UCSD-AML1 (cell line): ENCODE measurements around the gene SKP1.
"Not testable (repeated sequence)": the region's sequence is repeated elsewhere in the genome, so short reads cannot be mapped to it uniquely, and the experiment has no call there.

ENCODE experiments used
- DNase-seq: peaks from one replicate; lab custom pipeline; 2025; ENCODE audit not compliant: unreplicated experiment; lab: John Stamatoyannopoulos, UW

SKP1 gene

DNA sequence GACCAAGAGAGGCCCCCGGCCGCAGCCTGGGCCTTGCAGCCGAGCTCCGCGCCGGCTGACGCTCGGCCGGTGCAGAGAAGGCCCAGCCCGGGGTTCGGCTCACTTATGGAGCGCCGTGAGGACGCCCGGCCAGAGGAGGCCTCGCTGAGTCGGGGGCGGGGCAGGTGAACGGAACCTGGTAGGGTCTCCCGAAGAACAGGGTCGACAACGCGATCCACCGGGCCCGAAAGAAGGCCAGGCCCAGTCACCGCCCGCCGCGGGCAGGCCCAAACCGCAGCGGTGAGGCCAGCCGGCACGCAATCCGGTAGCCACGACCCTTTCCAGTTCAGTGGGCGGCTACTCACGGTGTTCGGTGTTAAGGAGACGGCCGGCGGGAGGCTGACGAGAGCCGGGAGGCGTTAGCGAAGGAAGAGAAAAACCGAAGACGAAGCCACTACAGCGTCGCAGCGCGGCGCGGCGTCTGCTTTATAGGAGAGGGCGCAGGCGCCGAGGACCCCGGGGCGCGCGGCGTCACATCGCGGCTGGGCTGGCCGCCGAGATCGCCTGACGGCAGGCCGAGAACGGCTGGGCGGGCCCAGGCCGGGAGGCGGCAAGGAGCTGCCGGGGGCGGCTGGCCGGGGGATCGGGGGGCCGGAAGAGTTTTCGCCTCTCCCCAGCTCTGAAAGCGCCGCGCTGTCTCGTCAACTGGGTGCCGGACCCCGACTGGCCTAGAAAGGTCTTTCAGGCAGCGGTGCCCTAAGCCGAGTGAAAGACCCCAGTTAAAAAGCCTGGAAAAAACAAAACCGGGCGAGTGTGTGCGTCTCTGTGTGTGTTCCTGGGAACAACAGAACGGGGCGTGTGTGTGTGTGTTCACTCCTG, at the start of gene SKP1:
TSS of gene SKP1 (minus strand) at position 440 of the 858 bp plus-strand sequence. CDS start 2,928 bp downstream, outside the sequence.
- DNase-seq: peak; percentile 88

DNA sequence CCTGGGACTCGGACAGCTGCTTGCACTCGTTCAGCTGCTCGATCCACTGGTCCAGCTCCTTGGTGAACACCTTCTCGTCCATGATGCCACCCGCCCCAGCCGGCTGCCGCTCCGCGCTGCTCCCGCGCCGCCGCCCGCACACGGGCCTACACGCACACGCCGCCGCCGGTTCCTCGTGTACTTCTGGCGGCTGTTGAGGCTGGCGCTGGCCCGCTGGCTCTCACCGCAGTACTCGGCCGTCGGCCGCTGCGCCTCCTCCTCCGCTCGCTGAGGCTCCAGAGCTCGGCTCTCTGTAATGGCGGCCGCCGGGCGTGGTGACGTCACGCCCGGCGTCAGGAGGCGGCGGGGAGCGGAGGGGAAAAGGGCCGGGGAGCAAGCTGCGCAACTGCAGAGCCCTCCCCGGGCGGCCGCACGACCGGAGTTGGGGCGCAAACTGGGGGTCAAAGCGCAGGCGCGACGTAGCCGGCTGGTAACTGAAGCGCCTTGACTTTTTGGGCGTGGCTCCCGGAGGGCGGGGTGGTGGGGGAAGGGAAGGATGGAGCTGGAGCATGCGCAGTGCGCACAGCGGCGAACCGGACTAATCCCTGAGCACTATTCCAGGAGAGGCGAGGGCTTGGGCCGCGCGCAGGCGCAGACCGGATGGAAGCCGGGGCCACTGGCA, 49.2 kb upstream of the SKP1 start, which contains the start of gene PPP2CA:
TSS of gene PPP2CA (minus strand) at position 294 of the 661 bp plus-strand sequence. CDS start at position 82, 212 bp downstream.
- peak; percentile 99 for DNase-seq

DNA sequence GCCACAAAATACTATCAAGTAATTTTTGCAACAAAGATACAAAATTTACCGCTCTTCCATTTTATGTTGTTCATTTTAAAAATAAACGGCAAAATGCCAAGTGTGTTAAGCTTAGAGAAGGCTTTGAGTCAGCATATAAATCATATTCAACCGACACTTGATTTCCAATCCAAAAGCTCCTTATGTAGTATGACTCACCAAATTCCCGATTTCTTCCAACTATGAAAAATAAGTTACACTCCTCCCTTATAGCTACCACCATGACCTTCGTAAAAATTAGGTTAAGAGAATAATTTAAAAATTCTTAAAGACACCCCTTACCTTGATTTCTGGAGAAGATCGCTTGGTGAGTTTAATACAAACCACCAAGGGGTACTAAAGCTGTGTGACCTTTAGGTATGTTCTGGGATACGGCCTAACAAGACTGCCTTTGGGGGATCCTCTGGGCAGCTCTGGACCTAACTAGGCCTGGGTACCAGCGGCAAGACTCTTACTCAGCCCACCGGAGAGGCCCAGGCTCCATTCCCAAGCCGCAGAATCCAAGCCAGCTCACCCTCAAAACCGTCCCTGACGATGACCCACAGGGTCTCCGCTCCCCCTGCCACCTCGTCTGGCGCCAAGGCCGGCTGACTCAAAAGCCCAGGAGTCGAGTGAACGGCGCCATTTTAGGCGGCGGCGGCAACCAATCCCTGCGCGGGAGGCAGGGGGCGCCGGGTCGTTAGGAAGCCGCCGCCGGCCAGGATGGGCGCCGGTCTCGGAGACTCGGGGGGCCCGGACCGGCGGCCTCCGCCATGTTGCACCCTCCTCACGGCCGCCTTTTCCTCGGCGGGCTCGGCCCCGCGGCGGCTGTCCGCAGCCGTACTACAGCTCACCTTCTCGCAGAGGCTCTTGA, 48.4 kb upstream of the SKP1 start:
- DNase-seq: peak; percentile 71

DNA sequence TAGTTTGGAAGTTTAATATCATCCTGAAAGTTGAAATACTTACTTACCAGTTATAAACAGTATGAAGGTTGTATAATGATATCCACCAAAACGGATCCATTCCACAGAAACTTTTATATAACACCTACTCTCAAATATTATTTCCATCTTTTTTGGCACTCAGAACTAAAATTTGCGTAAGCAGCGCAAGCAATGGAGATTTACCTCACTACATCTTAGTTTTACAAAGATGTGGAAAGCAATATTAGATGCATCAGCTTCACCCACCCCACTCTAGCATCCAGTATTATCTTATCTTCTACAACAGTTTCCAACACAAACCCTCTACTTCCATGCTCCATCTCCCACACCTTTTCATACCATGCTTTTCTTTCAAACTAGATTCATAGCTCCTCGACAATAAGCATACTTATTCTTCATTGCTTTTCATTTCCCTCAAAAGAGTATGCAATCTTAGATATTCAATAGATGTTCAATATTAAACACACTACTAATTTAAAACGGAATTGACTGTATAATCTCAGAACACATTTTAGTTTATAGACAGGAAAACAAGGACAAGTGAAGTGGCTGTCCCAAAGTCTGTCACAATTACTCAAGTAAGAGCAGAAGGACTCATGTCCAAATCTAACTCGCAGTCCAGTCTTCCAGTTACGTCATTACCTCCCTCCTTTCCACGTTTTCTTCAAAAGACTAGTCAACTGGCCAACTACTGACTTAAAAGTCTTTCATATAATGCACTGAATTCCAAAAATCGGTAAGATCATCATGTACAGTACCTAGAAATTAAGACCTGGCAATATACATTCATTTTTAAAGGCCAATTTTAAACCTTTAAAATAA, 46.9 kb upstream of the SKP1 start:
- DNase-seq: no peak

DNA sequence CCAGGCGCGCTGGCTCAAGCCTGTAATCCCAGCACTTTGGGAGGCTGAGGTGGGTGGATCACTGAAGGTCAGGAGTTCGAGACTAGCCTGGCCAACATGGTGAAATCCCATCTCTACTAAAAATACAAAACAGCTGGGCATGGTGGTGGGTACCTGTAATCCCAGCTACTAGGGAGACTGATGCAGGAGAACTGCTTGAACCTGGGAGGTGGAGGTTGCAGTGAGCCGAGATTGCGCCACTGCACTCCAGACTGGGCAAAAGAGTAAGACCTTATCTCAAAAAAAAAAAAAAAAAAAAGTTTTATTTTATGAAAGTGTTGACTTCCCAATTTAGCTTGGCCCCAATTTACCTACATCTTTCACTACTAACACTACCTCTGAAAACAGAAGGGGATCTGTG, 44.9 kb upstream of the SKP1 start:
- DNase-seq: not testable (repeated sequence)

DNA sequence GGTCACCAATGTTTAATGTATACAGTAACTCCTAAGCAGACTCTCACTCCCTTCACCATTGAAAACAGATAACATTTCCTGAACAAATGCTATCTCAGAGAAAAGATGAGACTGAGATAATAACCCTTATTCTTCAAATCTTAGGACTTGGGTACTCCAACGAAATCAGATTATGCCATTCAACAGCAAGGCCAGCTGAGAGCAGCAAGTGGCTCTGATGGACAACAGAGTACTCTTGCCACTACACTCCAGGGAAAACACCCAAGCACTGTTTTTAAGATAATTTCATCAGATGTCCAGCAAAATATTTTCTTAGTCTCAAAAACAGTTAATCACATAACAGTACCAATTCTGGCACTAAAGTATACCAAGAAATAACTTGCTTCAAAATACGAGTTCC, 39.0 kb upstream of the SKP1 start:
- no peak for DNase-seq

DNA sequence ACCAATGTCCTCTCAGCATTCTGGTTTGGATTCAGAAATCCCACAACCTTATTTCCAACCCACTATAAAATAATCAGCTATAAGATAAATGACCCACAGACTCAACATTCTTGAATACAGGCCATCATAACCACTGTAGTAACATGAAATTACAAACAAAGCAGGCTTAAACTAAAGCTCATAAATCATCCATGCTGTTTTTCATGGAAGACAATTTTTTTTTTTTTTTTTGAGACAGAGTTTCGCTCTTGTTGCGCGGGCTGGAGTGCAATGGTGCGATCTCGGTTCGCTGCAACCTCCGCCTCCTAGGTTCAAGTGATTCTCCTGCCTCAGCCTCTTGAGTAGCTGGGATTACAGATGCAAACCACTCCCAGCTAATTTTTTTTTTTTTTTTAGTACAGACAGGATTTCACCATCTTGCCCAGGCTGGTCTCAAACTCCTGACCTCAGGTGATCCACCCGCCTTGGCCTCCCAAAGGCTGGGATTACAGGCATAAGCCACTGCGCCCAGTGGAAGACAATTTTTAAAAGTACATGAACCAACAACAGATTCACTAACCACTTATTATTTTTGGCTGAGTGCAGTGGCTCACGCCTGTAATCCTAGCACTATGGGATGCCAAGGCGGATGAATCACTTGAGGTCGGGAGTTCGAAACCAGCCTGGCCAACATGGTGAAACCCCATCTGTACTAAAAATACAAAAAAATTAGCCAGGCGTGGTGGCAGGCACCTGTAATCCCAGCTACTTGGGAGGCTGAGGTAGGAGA, 34.7 kb upstream of the SKP1 start:
- DNase-seq: not testable (repeated sequence)

DNA sequence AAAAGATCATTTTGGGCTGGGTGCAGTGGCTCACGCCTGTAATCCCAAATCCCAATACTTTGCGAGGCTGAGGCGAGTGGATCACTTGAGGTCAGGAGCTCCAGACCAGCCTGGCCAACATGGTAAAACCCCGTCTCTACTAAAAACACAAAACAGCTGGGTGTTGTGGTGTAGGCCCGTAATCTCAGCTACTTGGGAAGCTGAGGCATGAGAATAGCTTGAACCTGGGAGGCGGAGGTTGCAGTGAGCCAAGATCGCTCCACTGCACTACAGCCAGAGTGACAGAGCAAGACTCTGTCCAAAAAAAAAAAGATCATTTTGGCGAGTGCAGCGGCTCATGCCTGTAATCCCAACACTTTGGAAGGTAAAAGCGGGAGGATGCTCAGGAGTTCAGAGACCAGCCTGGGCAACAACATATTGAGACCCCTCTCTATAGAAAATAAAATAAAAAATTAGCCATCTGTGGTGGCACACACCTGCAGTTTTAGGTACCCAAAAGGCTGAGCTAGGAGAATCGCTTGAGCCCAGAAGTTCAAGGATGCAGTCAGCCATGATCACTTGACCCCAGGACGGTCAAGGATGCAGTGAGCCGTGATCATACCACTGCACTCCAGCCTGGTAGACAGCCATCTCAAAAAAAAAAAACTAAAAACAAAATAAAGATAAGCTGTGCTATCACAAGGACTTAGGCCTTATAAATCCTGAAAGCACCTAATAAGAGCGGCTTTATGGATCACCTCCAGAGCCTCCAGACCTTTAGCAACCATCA, 32.9 kb upstream of the SKP1 start:
- no peak for DNase-seq

DNA sequence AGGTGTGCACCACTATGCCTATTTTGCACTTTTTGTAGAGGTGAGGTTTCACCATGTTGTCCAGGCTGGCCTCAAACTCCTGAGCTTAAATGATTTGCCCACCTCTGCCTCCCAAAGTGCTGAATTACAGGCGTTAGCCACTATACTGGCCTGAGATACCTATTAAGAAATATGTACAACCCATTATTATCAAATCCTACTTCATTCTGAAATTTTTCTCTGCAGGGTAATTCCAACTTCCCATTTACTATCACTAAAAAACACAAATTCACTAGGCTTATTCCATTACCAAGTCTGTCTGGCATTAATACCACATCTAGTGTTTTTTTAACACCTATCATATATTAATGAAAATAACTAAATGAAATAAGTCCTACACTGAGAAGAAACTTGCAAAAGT, 30.9 kb upstream of the SKP1 start:
- DNase-seq: no peak

DNA sequence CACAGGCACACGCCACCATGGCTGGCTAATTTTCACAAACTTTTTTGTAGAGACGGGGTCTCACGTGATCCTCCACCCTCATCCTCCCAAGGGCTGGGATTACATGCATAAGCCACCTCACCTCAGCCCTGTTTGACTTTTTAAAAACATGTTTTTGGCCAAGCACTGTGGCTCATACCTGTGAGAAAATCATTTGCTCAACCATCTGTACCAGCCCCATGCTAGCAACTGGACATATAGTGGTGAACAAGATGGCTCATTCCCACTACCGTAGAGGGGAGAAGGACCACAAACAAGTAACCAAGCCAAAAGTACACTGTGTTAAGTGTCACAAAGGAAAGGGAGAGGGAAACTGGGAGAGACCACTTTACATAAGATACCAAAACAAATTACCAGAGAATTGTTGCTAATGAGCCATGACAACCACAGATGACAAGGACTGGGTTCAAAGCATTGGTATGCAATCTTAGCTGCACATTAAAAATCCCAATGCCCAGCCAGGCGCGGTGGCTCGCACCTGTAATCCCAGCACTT, 29.9 kb upstream of the SKP1 start:
- DNase-seq: no peak

DNA sequence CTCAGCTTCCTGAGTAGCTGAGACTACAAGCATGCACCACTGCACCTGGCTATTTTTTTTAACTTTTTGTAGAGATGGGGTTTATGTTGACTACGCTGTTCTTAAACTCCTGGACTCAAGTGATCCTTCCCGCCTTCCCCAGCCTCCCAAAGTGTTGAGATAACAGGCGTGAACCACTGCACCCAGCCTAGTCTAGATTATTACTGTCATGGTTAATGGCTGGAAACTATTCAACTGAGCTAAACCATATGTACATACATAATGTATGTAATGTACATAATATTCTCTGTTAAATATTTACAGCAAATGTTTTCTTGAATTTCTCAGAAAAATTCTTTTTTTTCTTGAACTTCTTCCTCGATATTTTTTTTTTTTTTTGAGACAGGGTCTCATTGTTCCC, 27.8 kb upstream of the SKP1 start:
- DNase-seq: no peak

DNA sequence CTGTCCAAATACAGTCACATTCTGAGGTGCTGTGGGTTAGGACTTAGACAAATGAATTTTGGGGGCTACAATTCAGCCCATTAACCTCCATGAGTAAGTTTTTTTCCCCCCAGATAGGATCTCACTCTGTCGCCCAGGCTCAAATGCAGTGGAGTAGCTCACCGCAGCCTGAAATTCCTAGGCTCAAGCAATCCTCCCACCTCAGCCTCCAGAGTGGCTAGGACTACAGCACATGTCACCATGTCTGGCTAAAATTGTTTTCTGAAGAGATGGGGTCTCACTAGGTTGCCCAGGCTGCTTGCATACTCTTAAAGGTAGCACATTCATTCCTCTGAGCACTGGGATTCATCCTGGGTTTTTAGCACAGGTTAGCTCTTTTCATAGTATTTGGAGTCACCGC, 26.9 kb upstream of the SKP1 start:
- DNase-seq: no peak

DNA sequence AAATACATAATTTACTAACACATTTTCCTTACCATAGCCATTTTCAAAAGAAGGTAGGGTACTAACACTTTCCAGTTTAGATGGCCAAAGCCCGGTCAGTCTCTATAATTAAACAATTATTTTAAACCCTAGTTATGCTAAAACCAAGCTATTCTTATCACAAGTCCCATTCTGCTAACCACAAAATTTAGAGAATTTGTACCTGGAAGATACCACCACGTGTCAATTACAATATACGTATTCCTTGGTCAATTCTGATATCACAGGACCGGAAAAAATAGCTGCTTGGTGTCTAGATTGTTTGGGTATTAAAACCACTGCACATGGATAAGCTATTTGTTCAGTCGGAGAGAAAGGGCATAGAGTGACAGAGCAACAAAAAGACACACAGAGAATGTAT, 18.9 kb upstream of the SKP1 start:
- no peak for DNase-seq

DNA sequence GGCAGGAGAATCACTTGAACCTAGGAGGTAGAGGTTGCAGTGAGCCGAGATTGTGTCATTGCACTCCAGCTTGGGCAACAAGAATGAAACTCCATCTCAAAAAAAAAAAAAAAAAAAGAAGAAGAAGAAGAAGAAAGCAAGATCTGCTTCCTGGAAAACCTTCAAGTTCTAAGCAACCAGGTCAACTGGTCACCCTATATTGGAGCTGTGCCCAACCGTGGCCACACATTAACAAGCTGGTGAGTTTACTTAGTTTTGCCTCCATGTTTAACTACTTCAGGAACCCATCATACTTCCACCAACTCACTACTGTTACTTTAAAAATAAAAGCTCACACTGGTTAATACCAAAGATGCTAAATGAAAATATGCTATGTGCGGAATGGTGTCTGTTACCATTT, 12.3 kb upstream of the SKP1 start:
- no peak for DNase-seq

DNA sequence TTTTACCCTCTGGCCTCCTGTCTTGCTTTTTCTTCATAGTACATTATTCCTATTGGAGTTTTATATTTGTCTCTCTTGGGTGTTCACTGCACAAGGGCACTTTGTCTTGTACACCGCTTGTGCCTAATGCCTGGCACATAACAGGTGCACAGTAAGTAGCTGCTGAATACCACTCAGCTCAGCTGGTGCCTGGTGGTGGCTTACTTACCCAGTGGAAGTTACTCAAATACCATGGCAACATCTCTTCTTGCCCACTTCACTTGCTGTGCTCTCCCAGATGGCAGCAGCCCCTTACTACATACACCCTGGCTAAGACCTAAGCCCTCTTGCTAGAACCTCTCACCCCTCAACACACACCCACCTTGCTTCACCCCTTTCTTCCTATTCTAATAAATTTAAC, 11.3 kb upstream of the SKP1 start:
- DNase-seq: no peak

DNA sequence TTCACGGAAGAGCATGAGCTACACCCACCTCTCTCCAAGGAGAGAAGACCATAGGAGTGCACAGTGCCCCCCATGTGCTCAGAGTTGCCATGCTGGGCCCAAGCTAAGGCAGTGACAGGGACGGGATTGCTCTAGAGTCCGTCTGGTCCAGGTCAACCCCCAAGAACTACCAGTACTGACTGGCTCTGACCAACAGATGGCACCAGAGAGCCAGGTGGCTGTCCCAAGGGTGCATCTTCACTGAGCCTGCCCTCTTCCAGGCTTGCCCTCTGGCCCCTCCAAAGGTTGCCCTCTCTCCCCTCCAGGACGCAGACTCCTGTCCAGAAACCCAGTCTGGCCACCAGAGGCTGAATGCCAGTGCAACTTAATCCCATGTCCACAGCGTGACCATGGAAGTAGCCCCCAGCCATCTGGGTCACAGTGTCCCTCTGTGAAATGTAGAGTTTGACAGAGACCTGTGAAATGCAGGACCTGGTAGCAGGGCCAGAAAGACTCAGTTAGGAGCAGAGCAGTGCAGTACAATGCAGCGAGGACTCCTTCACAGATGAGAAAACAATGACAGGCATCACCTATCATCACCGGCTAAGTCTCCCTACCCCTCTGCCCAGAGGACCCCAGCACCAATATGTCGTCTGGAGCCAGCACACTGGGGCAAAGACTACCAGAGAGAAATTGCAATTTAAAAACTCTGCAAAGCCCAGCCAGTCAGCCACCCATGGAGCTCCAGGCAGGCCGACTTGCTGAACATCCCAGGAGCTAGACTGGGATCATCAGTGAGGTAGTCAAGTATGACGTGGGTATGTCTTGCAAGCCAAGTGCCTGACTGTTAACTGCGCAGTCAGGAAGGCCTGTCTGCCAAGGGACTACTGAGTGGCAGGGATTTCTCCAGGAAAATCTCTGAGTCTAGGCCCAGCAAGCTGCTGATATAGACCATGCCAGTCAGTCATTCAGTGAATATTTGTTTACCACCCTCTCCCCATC, 7.7 kb upstream of the SKP1 start:
- DNase-seq: peak; percentile 54

DNA sequence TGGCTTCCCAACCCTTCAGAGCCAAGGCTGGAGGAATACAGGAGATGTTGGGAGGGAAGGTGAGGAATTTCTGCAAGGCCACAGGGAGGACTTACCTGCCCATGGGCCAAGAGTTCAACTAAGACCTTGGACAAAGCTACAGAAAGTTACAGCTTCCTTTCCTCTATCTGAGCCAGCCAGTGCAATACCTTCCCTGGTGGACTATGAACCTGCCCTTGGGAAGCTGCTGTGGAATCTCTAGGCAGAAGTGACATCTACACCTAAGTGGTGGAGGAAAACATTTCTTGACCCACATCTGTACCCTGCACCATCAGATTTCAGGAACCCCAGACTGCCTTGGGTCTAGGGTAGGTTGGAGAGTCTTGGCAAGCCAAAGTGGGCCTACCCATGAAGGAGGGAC, 6.7 kb upstream of the SKP1 start:
- no peak for DNase-seq

DNA sequence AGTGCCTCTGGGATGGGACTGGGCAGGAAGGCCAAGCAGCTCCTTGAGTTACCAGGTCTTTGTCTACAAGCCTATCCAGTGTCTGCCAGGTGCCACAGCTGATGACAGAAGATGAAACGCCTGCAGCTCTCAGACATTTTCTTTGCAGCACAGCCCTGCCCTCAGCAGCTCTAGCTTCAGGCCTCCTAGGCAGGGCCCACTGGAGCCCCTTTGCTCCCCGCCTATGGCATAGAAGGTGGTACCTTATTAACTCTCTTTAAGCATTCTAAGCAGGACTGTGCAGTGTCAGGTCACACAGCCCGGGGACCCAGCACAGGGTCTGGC, 1.3 kb upstream of the SKP1 start:
- DNase-seq: no peak
